Lower leg skin (tissue), 4 donors: Measurements from ENCODE around the gene CACNA1D. TPM values are rescaled to one million over a fixed set of nuclear protein-coding genes. Genes with fewer than 3 reads are reported as not detected.
A peak's percentile ranks its signal among the peaks of the same experiment; 100 is the strongest.

Experiments
- DNase-seq, 2 donors: peaks; one replicate each; pipeline ENCODE4 v3.0.0-alpha.2; 2019; ENCODE audit warnings: low spot score in 2 of 2
- H3K4me3 ChIP-seq: fragments of 200-600 bp; sonication (generic); 2 replicates; pipeline ENCODE4 v1.5.1; 2017; ENCODE audit warnings: mild to moderate bottlenecking, low read depth; ENCODE audit not compliant: poor library complexity, severe bottlenecking
- CTCF ChIP-seq, 3 donors: fragments of 450-650 bp; IDR thresholded peaks; one replicate each; pipeline ENCODE4 v1.5.1; 2016; ENCODE audit warnings: antibody characterized with exemption in 3 of 3, mild to moderate bottlenecking in 3 of 3, moderate library complexity in 2 of 3
- POLR2A ChIP-seq, 2 donors: fragments of 450-650 bp; IDR thresholded peaks; one replicate each; pipeline ENCODE4 v1.6.1; 2016 to 2017; ENCODE audit warnings: antibody characterized with exemption in 2 of 2, mild to moderate bottlenecking in 1 of 2, moderate library complexity in 1 of 2
- WGBS, 2 donors: methylation state at CpG; one replicate each; pipeline ENCODE4 v1.1.5; 2018; 5-methylcytosine and 5-hydroxymethylcytosine counted together
- intact Hi-C: fragments of 100-400 bp; cut with DNase I; formaldehyde crosslinking; loops from one replicate; pipeline ENCODE4 v1.15.0; 2023; ENCODE audit warnings: low total_unique reads
- total RNA-seq, 4 donors: library from RNA; depleted of rRNA; stranded (reverse); fragments of >200 nt; gene quantifications; one replicate each; pipeline ENCODE4 v1.1.0, GENCODE V29; 2016

Gene CACNA1D
- total RNA-seq, 4 donors from 2014 or later: 2.4 to 12.5 (median 5.6) TPM

GRCh38 chr3:53689681-53690080 lies 195.3 kb downstream of the CACNA1D start:
- no peak for TF ChIP-seq CTCF (IDR thresholded peaks at IDR 0.05)
- TF ChIP-seq POLR2A (IDR thresholded peaks at IDR 0.05): no peak
- DNase-seq: peak in 1 of 2 donors; percentile 23
- 59 to 66% methylated on average over 2 of the region's 2 CpGs for WGBS, 2 donors
- no peak overlapping the region for H3K4me3 ChIP-seq
- intact Hi-C loops: no loop called here

- WGBS, 2 donors: 82 to 89% methylated on average over 7 of the region's 7 CpGs
- no peak for TF ChIP-seq POLR2A (IDR thresholded peaks at IDR 0.05)
- TF ChIP-seq CTCF (IDR thresholded peaks at IDR 0.05): no peak
- intact Hi-C loops: no loop called here
- H3K4me3 ChIP-seq: no peak overlapping the region
- peak in 1 of 2 donors; percentile 50 for DNase-seq
Measured at GRCh38 chr3:53690521-53690920, 196.1 kb downstream of the CACNA1D start.

- H3K4me3 ChIP-seq: no peak overlapping the region
- no peak for DNase-seq
- intact Hi-C loops: no loop called here
- TF ChIP-seq CTCF (IDR thresholded peaks at IDR 0.05) (no peak), POLR2A (IDR thresholded peaks at IDR 0.05) (no peak)
- WGBS, 2 donors: 98 to 100% methylated on average over 2 of the region's 2 CpGs
Measured at GRCh38 chr3:53691349-53691748, 196.9 kb downstream of the CACNA1D start.

- no peak for DNase-seq
- 92 to 96% methylated on average over 3 of the region's 3 CpGs for WGBS, 2 donors
- TF ChIP-seq CTCF (IDR thresholded peaks at IDR 0.05): no peak
- no peak overlapping the region for H3K4me3 ChIP-seq
- intact Hi-C loops: no loop called here
Measured at GRCh38 chr3:53691885-53692284, 197.5 kb downstream of the CACNA1D start.

GRCh38 chr3:53693451-53693850 lies 199.0 kb downstream of the CACNA1D start:
- DNase-seq: no peak
- TF ChIP-seq POLR2A (IDR thresholded peaks at IDR 0.05) (no peak), CTCF (IDR thresholded peaks at IDR 0.05) (no peak)
- H3K4me3 ChIP-seq: no peak overlapping the region
- intact Hi-C loops: no loop called here
- WGBS, 2 donors: 63 to 69% methylated on average over 2 of the region's 2 CpGs

GRCh38 chr3:53694046-53694445 lies 199.6 kb downstream of the CACNA1D start:
- intact Hi-C loops: no loop called here
- WGBS, 2 donors: 61 to 91% methylated on average over 4 of the region's 4 CpGs
- TF ChIP-seq POLR2A (IDR thresholded peaks at IDR 0.05) (no peak), CTCF (IDR thresholded peaks at IDR 0.05) (no peak)
- H3K4me3 ChIP-seq: no peak overlapping the region
- peak in 1 of 2 donors; percentile 57 for DNase-seq
